Progenitor cell of endocrine pancreas (in vitro differentiated cells): Measurements from ENCODE around the gene PAMR1. TPM values are rescaled to one million over a fixed set of nuclear protein-coding genes. Genes with fewer than 3 reads are reported as not detected.

Experiments used
- DNase-seq: peaks from one replicate; pipeline ENCODE4 v3.0.0; 2021; ENCODE audit warnings: low spot score; ENCODE audit not compliant: unreplicated experiment
- H3K27ac Mint-ChIP-seq: 2 replicates; pipeline ENCODE4 v1.8.0; 2021; ENCODE audit warnings: mild to moderate bottlenecking, moderate library complexity, mixed read lengths
- H3K27me3 Mint-ChIP-seq: 2 replicates; pipeline ENCODE4 v1.8.0; 2021; ENCODE audit warnings: mixed read lengths
- H3K36me3 Mint-ChIP-seq: 2 replicates; pipeline ENCODE4 v1.8.0; 2022; ENCODE audit warnings: mixed read lengths; ENCODE audit not compliant: insufficient read depth
- H3K4me1 Mint-ChIP-seq: 2 replicates; pipeline ENCODE4 v1.8.0; 2021; ENCODE audit warnings: low read depth, mixed read lengths
- H3K4me3 Mint-ChIP-seq: 2 replicates; pipeline ENCODE4 v1.8.0; 2021; ENCODE audit warnings: low read depth, mild to moderate bottlenecking, moderate library complexity, mixed read lengths
- H3K9me3 Mint-ChIP-seq: 2 replicates; pipeline ENCODE4 v1.8.0; 2021; ENCODE audit warnings: low read depth, mixed read lengths
- CTCF ChIP-seq: fragments of 200-600 bp; sonication (generic); IDR thresholded peaks from one replicate; pipeline ENCODE4 v1.5.0; 2021; ENCODE audit warnings: antibody characterized with exemption, mild to moderate bottlenecking; ENCODE audit not compliant: unreplicated experiment
- total RNA-seq: library from RNA; stranded (reverse); gene quantifications from 2 replicates; pipeline ENCODE4 v1.2.1, GENCODE V29; 2021

Gene PAMR1
- total RNA-seq, 1 donor from 2014 or later: 0.38 TPM

GRCh38 chr11:35418282-35419183 lies 106.9 kb downstream of the PAMR1 start:
- Mint-ChIP-seq H3K9me3 (no peaks in the 10 kb centered on the region), H3K36me3 (no peaks in the 10 kb centered on the region), H3K4me1 (peaks cover 5% of the 10 kb centered on the region), H3K27ac (no peak overlapping the region), H3K4me3 (peak overlapping the region; percentile 71), H3K27me3 (peaks cover 90% of the 10 kb centered on the region)
- DNase-seq: peak; percentile 20
- TF ChIP-seq CTCF: no peak

GRCh38 chr11:35415487-35415886 lies 109.9 kb downstream of the PAMR1 start:
- Mint-ChIP-seq H3K4me3 (no peak overlapping the region), H3K36me3 (no peaks in the 10 kb centered on the region), H3K27ac (no peak overlapping the region), H3K27me3 (peaks cover 76% of the 10 kb centered on the region), H3K9me3 (no peaks in the 10 kb centered on the region), H3K4me1 (peaks cover 5% of the 10 kb centered on the region)
- no peak for DNase-seq
- no peak for TF ChIP-seq CTCF

- Mint-ChIP-seq H3K27me3 (peaks cover 73% of the 10 kb centered on the region), H3K4me3 (no peak overlapping the region), H3K36me3 (no peaks in the 10 kb centered on the region), H3K4me1 (peaks cover 2% of the 10 kb centered on the region), H3K9me3 (no peaks in the 10 kb centered on the region), H3K27ac (no peak overlapping the region)
- no peak for TF ChIP-seq CTCF
- no peak for DNase-seq
Observed at GRCh38 chr11:35414776-35415175, 110.6 kb downstream of the PAMR1 start.

GRCh38 chr11:35414311-35414710 lies 111.1 kb downstream of the PAMR1 start:
- no peak for DNase-seq
- Mint-ChIP-seq H3K36me3 (no peaks in the 10 kb centered on the region), H3K4me1 (peaks cover 2% of the 10 kb centered on the region), H3K4me3 (no peak overlapping the region), H3K9me3 (no peaks in the 10 kb centered on the region), H3K27me3 (peaks cover 72% of the 10 kb centered on the region), H3K27ac (no peak overlapping the region)
- no peak for TF ChIP-seq CTCF

DNA sequence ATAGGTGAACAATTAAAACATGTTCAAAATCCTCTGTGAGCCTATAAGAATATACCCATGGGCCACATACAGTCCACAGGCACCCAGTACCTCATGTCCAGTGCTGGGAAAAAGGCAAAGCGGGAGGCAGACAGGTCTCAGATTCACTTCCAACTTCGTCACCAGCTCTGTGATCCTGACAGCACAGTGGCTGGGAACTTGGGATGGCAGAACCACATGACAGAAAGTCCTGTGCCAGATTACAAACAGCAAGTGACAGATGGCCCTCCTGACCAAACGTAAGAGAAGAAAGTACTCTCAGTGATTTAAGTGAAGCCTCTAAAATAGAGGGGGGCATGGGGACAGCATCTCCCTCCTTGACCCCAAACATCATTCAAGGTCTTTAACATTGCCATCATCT lies 111.8 kb downstream of the PAMR1 start:
- TF ChIP-seq CTCF: no peak
- Mint-ChIP-seq H3K9me3 (no peaks in the 10 kb centered on the region), H3K27me3 (peaks cover 70% of the 10 kb centered on the region), H3K4me3 (no peak overlapping the region), H3K27ac (no peak overlapping the region), H3K36me3 (no peaks in the 10 kb centered on the region), H3K4me1 (peaks cover 2% of the 10 kb centered on the region)
- no peak for DNase-seq
